ENCODE measurements around the gene ANTXR2. TPM values are rescaled to one million over a fixed set of nuclear protein-coding genes. Genes with fewer than 3 reads are reported as not detected.

ANTXR2 gene
- total RNA-seq, 2 experiments from 2014 or later, result 15.3 to 16.7 TPM

- no peak overlapping the region for H3K4me3 ChIP-seq (ENCODE audit: low read length)
- peaks cover 36% of the 10 kb centered on the region for H3K36me3 ChIP-seq (ENCODE audit: insufficient read depth, low read length)
- peaks cover 0 to 3% of the 10 kb centered on the region in 2 experiments for H3K9me3 ChIP-seq (ENCODE audit: control insufficient read depth in 1 of 2, insufficient read depth in 1 of 2, low read length in 2 of 2)
- ATAC-seq (ENCODE audit: poor library complexity) (no peak), DNase-seq (no peak)
- intact Hi-C loops (cut with DNase I, micrococcal nuclease), result no loop called here
- Mint-ChIP-seq H3K4me1 (ENCODE audit: low read depth) (no peaks in the 10 kb centered on the region), H3K4me3 (no peak overlapping the region), H3K27ac (no peak overlapping the region), H3K36me3 (ENCODE audit: low read depth) (peaks cover 92% of the 10 kb centered on the region), H3K9me3 (no peaks in the 10 kb centered on the region), H3K27me3 (no peaks in the 10 kb centered on the region)
- CTCF ChIA-PET, result interaction anchor here (0.5 kb wide), 1 partner anchor 167 kb away, joined by 3 read pairs; no protein-coding TSS in a partner anchor
- TF ChIP-seq, protein P1, sequence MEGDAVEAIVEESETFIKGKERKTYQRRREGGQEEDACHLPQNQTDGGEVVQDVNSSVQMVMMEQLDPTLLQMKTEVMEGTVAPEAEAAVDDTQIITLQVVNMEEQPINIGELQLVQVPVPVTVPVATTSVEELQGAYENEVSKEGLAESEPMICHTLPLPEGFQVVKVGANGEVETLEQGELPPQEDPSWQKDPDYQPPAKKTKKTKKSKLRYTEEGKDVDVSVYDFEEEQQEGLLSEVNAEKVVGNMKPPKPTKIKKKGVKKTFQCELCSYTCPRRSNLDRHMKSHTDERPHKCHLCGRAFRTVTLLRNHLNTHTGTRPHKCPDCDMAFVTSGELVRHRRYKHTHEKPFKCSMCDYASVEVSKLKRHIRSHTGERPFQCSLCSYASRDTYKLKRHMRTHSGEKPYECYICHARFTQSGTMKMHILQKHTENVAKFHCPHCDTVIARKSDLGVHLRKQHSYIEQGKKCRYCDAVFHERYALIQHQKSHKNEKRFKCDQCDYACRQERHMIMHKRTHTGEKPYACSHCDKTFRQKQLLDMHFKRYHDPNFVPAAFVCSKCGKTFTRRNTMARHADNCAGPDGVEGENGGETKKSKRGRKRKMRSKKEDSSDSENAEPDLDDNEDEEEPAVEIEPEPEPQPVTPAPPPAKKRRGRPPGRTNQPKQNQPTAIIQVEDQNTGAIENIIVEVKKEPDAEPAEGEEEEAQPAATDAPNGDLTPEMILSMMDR (IDR thresholded peaks at IDR 0.05), result no peak
- H3K27me3 ChIP-seq (ENCODE audit: control insufficient read depth in 1 of 2, insufficient read depth in 2 of 2, low read length in 2 of 2), result no peaks in the 10 kb centered on the region
- no peaks in the 10 kb centered on the region for H3K4me1 ChIP-seq (ENCODE audit: insufficient read depth, low read length)
- H3K27ac ChIP-seq (ENCODE audit: low read depth in 1 of 2, low read length in 2 of 2), result no peak overlapping the region
- POLR2A ChIA-PET, result no interaction called here
Measured at GRCh38 chr4:79977131-79977840, 95.7 kb downstream of the ANTXR2 start.

- DNase-seq, result no peak
- Mint-ChIP-seq H3K9me3 (no peaks in the 10 kb centered on the region), H3K27ac (no peak overlapping the region), H3K36me3 (ENCODE audit: low read depth) (peaks cover 34% of the 10 kb centered on the region), H3K4me1 (ENCODE audit: low read depth) (no peaks in the 10 kb centered on the region), H3K27me3 (no peaks in the 10 kb centered on the region), H3K4me3 (no peak overlapping the region)
- Histone ChIP-seq H3K27me3 (ENCODE audit: control insufficient read depth in 1 of 2, insufficient read depth in 2 of 2, low read length in 2 of 2) (no peaks in the 10 kb centered on the region), H3K4me1 (ENCODE audit: insufficient read depth, low read length) (no peaks in the 10 kb centered on the region), H3K27ac (ENCODE audit: low read depth in 1 of 2, low read length in 2 of 2) (no peak overlapping the region), H3K9me3 (ENCODE audit: control insufficient read depth in 1 of 2, insufficient read depth in 1 of 2, low read length in 2 of 2) (peaks cover 6 to 8% of the 10 kb centered on the region in 2 experiments), H3K4me3 (ENCODE audit: low read length) (no peak overlapping the region), H3K36me3 (ENCODE audit: insufficient read depth, low read length) (peaks cover 12% of the 10 kb centered on the region)
- no peak for ATAC-seq (ENCODE audit: poor library complexity)
- intact Hi-C loops (cut with DNase I, micrococcal nuclease), result no loop called here
- TF ChIP-seq, protein P1 (IDR thresholded peaks at IDR 0.05), result no peak
- CTCF ChIA-PET, result no interaction called here
- POLR2A ChIA-PET, result no interaction called here
Measured at GRCh38 chr4:79964400-79965211, 108.4 kb downstream of the ANTXR2 start.

GRCh38 chr4:79964020-79964399 lies 109.0 kb downstream of the ANTXR2 start:
- H3K4me1 Mint-ChIP-seq (ENCODE audit: low read depth), result no peaks in the 10 kb centered on the region
- POLR2A ChIA-PET, result no interaction called here
- Histone ChIP-seq H3K27ac (ENCODE audit: low read depth in 1 of 2, low read length in 2 of 2) (no peak overlapping the region), H3K36me3 (ENCODE audit: insufficient read depth, low read length) (peaks cover 12% of the 10 kb centered on the region), H3K4me3 (ENCODE audit: low read length) (no peak overlapping the region), H3K9me3 (ENCODE audit: control insufficient read depth in 1 of 2, insufficient read depth in 1 of 2, low read length in 2 of 2) (peaks cover 6 to 8% of the 10 kb centered on the region in 2 experiments), H3K27me3 (ENCODE audit: control insufficient read depth in 1 of 2, insufficient read depth in 2 of 2, low read length in 2 of 2) (no peaks in the 10 kb centered on the region), H3K4me1 (ENCODE audit: insufficient read depth, low read length) (no peaks in the 10 kb centered on the region)
- no peak overlapping the region for H3K27ac Mint-ChIP-seq
- DNase-seq (no peak), ATAC-seq (ENCODE audit: poor library complexity) (no peak)
- CTCF ChIA-PET, result interaction anchor here (0.5 kb wide), 1 partner anchor 16 kb away, joined by 4 read pairs; no protein-coding TSS in a partner anchor
- no peak overlapping the region for H3K4me3 Mint-ChIP-seq
- TF ChIP-seq, protein P1 (IDR thresholded peaks at IDR 0.05), result no peak
- H3K9me3 Mint-ChIP-seq, result no peaks in the 10 kb centered on the region
- intact Hi-C loops (cut with DNase I, micrococcal nuclease), result no loop called here
- no peaks in the 10 kb centered on the region for H3K27me3 Mint-ChIP-seq
- peaks cover 34% of the 10 kb centered on the region for H3K36me3 Mint-ChIP-seq (ENCODE audit: low read depth)

All from CD4-positive, alpha-beta T cell (primary cell).